H9 (cell line): ENCODE measurements around the gene LNX2. TPM values are rescaled to one million over a fixed set of nuclear protein-coding genes. Genes with fewer than 3 reads are reported as not detected.

ENCODE experiments used
- DNase-seq: peaks from one replicate; pipeline ENCODE4 v3.0.0-alpha.2; 2017
- H2AFZ ChIP-seq: one replicate; pipeline ENCODE4 v1.6.1; 2013; ENCODE audit warnings: mild to moderate bottlenecking, low read length, control low read depth, moderate library complexity
- H2AK5ac ChIP-seq: 2 replicates; pipeline ENCODE4 v1.6.1; 2013; ENCODE audit warnings: low read length, control low read depth, mixed read lengths; ENCODE audit not compliant: insufficient read length
- H2BK120ac ChIP-seq: one replicate; pipeline ENCODE4 v1.6.1; 2013; ENCODE audit warnings: low read depth, mild to moderate bottlenecking, low read length, control low read depth, inconsistent platforms; ENCODE audit not compliant: poor library complexity, severe bottlenecking
- H2BK12ac ChIP-seq: 2 replicates; pipeline ENCODE4 v1.6.1; 2013; ENCODE audit warnings: low read length, control low read depth, mixed read lengths, low read depth; ENCODE audit not compliant: insufficient read length
- H2BK15ac ChIP-seq: 2 replicates; pipeline ENCODE4 v1.6.1; 2013; ENCODE audit warnings: low read depth, low read length, control low read depth
- H2BK20ac ChIP-seq: one replicate; pipeline ENCODE4 v1.6.1; 2013; ENCODE audit warnings: low read depth, mild to moderate bottlenecking, low read length, control low read depth, inconsistent platforms; ENCODE audit not compliant: poor library complexity, severe bottlenecking
- H2BK5ac ChIP-seq: 2 replicates; pipeline ENCODE4 v1.6.1; 2013; ENCODE audit warnings: low read length, control low read depth, mixed read lengths; ENCODE audit not compliant: insufficient read length
- H3K14ac ChIP-seq: 2 replicates; pipeline ENCODE4 v1.6.1; 2013; ENCODE audit warnings: low read length, control low read depth; ENCODE audit not compliant: insufficient read depth
- H3K18ac ChIP-seq: 2 replicates; pipeline ENCODE4 v1.6.1; 2013; ENCODE audit warnings: low read depth, mild to moderate bottlenecking, mixed read lengths, low read length, control low read depth; ENCODE audit not compliant: insufficient read length
- H3K23ac ChIP-seq: 2 replicates; pipeline ENCODE4 v1.6.1; 2013; ENCODE audit warnings: low read length, control low read depth, mixed read lengths, low read depth; ENCODE audit not compliant: insufficient read length
- H3K23me2 ChIP-seq: 2 replicates; pipeline ENCODE4 v1.6.1; 2013; ENCODE audit warnings: low read depth, mild to moderate bottlenecking, mixed read lengths, low read length, control low read depth; ENCODE audit not compliant: insufficient read length, poor library complexity, severe bottlenecking
- H3K27ac ChIP-seq: 2 replicates; pipeline ENCODE4 v1.5.1; 2013; ENCODE audit warnings: low read length, control low read depth, mixed read lengths, low read depth; ENCODE audit not compliant: insufficient read length
- H3K27me3 ChIP-seq: 2 replicates; pipeline ENCODE4 v1.6.1; 2013; ENCODE audit warnings: low read length, control low read depth, inconsistent platforms; ENCODE audit not compliant: insufficient read depth
- H3K4ac ChIP-seq: 2 replicates; pipeline ENCODE4 v1.6.1; 2013; ENCODE audit warnings: low read depth, mild to moderate bottlenecking, control low read depth, inconsistent platforms, low read length, moderate library complexity
- H3K4me1 ChIP-seq: 2 replicates; pipeline ENCODE4 v1.6.1; 2013; ENCODE audit warnings: low read length, control low read depth, inconsistent platforms; ENCODE audit not compliant: insufficient read depth
- H3K4me2 ChIP-seq: 2 replicates; pipeline ENCODE4 v1.6.1; 2013; ENCODE audit warnings: low read length, control low read depth, mixed read lengths; ENCODE audit not compliant: insufficient read length, insufficient read depth
- H3K56ac ChIP-seq: 2 replicates; pipeline ENCODE4 v1.6.1; 2013; ENCODE audit warnings: low read depth, mild to moderate bottlenecking, mixed read lengths, low read length, control low read depth; ENCODE audit not compliant: insufficient read length
- H3K79me1 ChIP-seq: 2 replicates; pipeline ENCODE4 v1.6.1; 2013; ENCODE audit warnings: low read depth, mild to moderate bottlenecking, moderate library complexity, low read length, control low read depth, inconsistent platforms; ENCODE audit not compliant: insufficient read depth, poor library complexity, severe bottlenecking
- H3K79me2 ChIP-seq: 2 replicates; pipeline ENCODE4 v1.6.1; 2013; ENCODE audit warnings: low read length, control low read depth, inconsistent platforms; ENCODE audit not compliant: insufficient read depth
- H3K9ac ChIP-seq: 2 replicates; pipeline ENCODE4 v1.6.1; 2013; ENCODE audit warnings: low read length, control low read depth, mixed read lengths; ENCODE audit not compliant: insufficient read length; ENCODE audit errors: extremely low read depth
- H3K9me3 ChIP-seq: one replicate; pipeline ENCODE4 v1.6.1; 2013; ENCODE audit warnings: low read depth, low read length, inconsistent platforms; ENCODE audit not compliant: control insufficient read depth
- H3T11ph ChIP-seq: one replicate; pipeline ENCODE4 v1.6.1; 2013; ENCODE audit warnings: mild to moderate bottlenecking, low read length, control low read depth, inconsistent platforms
- H4K20me1 ChIP-seq: one replicate; pipeline ENCODE4 v1.6.1; 2013; ENCODE audit not compliant: control insufficient read depth, insufficient read length, insufficient read depth
- H4K5ac ChIP-seq: 2 replicates; pipeline ENCODE4 v1.6.1; 2013; ENCODE audit warnings: low read depth, mild to moderate bottlenecking, mixed read lengths, low read length, control low read depth; ENCODE audit not compliant: insufficient read length
- H4K8ac ChIP-seq: replicated peaks from 2 replicates; pipeline ENCODE4 v1.6.1; 2013; ENCODE audit warnings: low read length, control low read depth, mixed read lengths, low read depth; ENCODE audit not compliant: insufficient read length
- H4K91ac ChIP-seq: 2 replicates; pipeline ENCODE4 v1.6.1; 2013; ENCODE audit warnings: low read depth, mild to moderate bottlenecking, moderate library complexity, mixed read lengths, low read length, control low read depth; ENCODE audit not compliant: insufficient read length
- H3K27ac Mint-ChIP-seq, 3 experiments: 2 replicates in 2 of 3; 3 replicates in 1 of 3; pipeline ENCODE4 v1.8.0; 2020 to 2021; ENCODE audit warnings: mixed read lengths in 3 of 3, mild to moderate bottlenecking in 1 of 3, moderate library complexity in 1 of 3
- H3K27me3 Mint-ChIP-seq: 2 replicates; pipeline ENCODE4 v1.8.0; 2021; ENCODE audit warnings: low read depth, mild to moderate bottlenecking, moderate library complexity, mixed read lengths
- H3K36me3 Mint-ChIP-seq, 3 experiments: 2 replicates in 2 of 3; 3 replicates in 1 of 3; pipeline ENCODE4 v1.8.0; 2020 to 2021; ENCODE audit warnings: low read depth in 3 of 3, mixed read lengths in 3 of 3; ENCODE audit not compliant: insufficient read depth in 1 of 3
- H3K4me1 Mint-ChIP-seq, 2 experiments: 2 replicates each; pipeline ENCODE4 v1.8.0; 2020; ENCODE audit warnings: mixed read lengths in 2 of 2
- H3K4me3 Mint-ChIP-seq, 2 experiments: 2 replicates in 1 of 2; 3 replicates in 1 of 2; pipeline ENCODE4 v1.8.0; 2020 to 2021; ENCODE audit warnings: mild to moderate bottlenecking in 2 of 2, mixed read lengths in 2 of 2, moderate library complexity in 1 of 2
- H3K9me3 Mint-ChIP-seq, 2 experiments: 2 replicates in 1 of 2; 3 replicates in 1 of 2; pipeline ENCODE4 v1.8.0; 2020; ENCODE audit warnings: mild to moderate bottlenecking in 2 of 2, mixed read lengths in 2 of 2, moderate library complexity in 1 of 2
- WGBS: extraction: QIAGEN DNeasy Blood & Tissue Kit; methylation state at CpG from one replicate; pipeline ENCODE4 v1.1.7; 2013; ENCODE audit warnings: missing lambda C conversion rate, low lambda C conversion rate, mixed read lengths; ENCODE audit not compliant: insufficient read length; ENCODE audit errors: extremely low coverage; 5-methylcytosine and 5-hydroxymethylcytosine counted together
- total RNA-seq: library from RNA; stranded (reverse); gene quantifications from 2 replicates; pipeline ENCODE4 v1.2.1, GENCODE V29; 2021
- TF ChIP-seq, protein P1 (sequence below): fragments of 200-600 bp; sonication (generic); conservative IDR thresholded peaks from 3 replicates; pipeline ENCODE4 v1.8.0; 2021; ENCODE audit warnings: antibody characterized with exemption, mild to moderate bottlenecking

Gene LNX2
- total RNA-seq, 1 experiment from 2014 or later: 12.4 TPM

DNA sequence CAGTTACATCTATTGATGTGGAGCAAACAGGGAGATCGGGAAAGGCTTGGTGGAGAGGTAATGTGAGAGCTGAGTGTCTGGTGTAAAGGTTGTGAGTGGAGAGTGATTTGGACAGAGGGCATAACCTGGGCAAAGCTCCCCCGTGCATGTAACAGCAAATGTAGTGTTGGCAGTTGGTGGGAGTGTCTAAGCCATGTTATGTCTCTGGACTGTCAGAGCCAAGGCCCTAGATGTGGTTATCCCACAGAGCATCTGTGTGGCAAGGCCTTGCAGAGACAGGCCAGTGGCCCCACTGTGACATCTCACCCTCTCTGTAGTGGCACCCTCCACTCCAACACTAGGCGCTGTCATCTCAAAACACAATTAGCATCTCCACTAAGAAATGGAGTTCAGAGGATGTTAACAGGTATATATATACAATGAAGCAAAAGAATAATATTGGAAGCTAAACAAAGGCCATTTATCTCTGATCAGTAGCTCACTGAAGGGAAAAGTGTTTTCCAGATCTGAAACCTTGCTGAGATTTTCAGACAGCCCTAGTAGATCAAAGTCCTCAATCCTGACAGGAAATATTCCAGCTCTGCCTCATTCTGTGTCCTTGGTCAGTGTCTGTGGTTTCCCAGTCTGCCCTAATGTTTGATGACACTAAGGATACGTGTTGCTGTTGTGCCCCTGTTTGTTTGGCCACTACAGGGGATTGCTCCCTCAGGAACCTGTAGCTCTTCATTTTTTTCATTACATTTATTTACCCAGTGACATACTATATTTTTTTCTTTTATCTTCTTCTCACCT lies 21.6 kb upstream of the LNX2 start:
- Histone ChIP-seq H3T11ph (no peak overlapping the region), H2BK5ac (no peak overlapping the region), H4K20me1 (no peaks in the 10 kb centered on the region), H3K4me1 (peaks cover 5% of the 10 kb centered on the region; the same call in 1 of the 2 replicates), H3K23ac (no peak overlapping the region), H4K5ac (no peak overlapping the region), H2BK20ac (no peak overlapping the region), H2BK15ac (no peak overlapping the region), H3K27ac (no peak overlapping the region), H3K14ac (no peak overlapping the region), H2BK120ac (no peak overlapping the region), H3K23me2 (no peaks in the 10 kb centered on the region), H3K18ac (no peak overlapping the region), H2BK12ac (no peak overlapping the region), H3K79me1 (peaks cover 2% of the 10 kb centered on the region), H3K56ac (no peak overlapping the region), H3K79me2 (no peaks in the 10 kb centered on the region), H2AK5ac (no peak overlapping the region), H3K4ac (no peak overlapping the region), H4K91ac (no peak overlapping the region), H3K4me2 (no peak overlapping the region), H3K27me3 (no peaks in the 10 kb centered on the region), H2AFZ (no peak overlapping the region), H4K8ac (no peak overlapping the region), H3K9ac (no peak overlapping the region), H3K9me3 (no peaks in the 10 kb centered on the region)
- DNase-seq: no peak
- peak overlapping the region in 1 of 3 experiments; percentile 32; a peak in 1 of 7 replicates for H3K27ac Mint-ChIP-seq
- H3K4me1 Mint-ChIP-seq: peaks cover 25 to 30% of the 10 kb centered on the region in 2 experiments
- TF ChIP-seq, protein P1, sequence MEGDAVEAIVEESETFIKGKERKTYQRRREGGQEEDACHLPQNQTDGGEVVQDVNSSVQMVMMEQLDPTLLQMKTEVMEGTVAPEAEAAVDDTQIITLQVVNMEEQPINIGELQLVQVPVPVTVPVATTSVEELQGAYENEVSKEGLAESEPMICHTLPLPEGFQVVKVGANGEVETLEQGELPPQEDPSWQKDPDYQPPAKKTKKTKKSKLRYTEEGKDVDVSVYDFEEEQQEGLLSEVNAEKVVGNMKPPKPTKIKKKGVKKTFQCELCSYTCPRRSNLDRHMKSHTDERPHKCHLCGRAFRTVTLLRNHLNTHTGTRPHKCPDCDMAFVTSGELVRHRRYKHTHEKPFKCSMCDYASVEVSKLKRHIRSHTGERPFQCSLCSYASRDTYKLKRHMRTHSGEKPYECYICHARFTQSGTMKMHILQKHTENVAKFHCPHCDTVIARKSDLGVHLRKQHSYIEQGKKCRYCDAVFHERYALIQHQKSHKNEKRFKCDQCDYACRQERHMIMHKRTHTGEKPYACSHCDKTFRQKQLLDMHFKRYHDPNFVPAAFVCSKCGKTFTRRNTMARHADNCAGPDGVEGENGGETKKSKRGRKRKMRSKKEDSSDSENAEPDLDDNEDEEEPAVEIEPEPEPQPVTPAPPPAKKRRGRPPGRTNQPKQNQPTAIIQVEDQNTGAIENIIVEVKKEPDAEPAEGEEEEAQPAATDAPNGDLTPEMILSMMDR: no peak
- H3K4me3 Mint-ChIP-seq: no peak overlapping the region
- no peaks in the 10 kb centered on the region for H3K27me3 Mint-ChIP-seq
- peaks cover 5 to 15% (median 5%) of the 10 kb centered on the region in 3 experiments; a peak in 6 of 7 replicates for H3K36me3 Mint-ChIP-seq
- no CpG with 5 or more reads among the region's 4 CpGs for WGBS
- H3K9me3 Mint-ChIP-seq: no peaks in the 10 kb centered on the region
